D341Med (cell line): ENCODE data around the gene IDE.

Experiments used
- DNase-seq: peaks from one replicate; pipeline ENCODE4 v3.0.0; 2012; ENCODE audit warnings: low spot score

The IDE gene

DNA sequence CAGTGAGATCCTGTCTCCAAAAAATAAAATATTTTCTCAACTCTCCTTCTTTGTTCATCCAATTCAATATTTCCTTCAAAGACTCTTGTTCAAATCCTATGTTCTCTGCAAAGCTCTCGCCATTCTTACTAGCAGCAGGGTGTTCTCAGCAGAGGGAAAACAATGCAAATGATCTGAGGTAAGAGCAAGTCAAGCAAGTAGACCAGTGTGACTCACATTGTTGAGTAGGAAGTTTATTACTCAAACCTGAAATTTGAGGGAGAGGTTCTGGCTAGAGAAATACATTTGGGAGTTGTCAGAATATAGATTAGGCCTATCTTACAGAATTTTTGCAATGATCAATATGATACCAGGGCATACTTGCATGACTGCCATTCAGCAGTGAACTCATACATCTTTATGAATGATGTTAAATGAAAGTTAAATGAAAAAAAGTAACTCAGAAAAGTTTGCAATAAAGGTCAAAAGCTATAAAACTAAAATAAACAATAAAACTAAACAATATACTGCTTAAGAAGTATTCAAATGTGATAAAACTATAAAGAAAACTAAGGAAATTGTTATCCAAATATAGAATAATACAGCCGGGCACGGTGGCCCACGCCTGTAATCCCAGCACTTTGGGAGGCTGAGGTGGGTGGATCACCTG lies 5.8 kb downstream of the IDE start:
- DNase-seq: no peak

DNA sequence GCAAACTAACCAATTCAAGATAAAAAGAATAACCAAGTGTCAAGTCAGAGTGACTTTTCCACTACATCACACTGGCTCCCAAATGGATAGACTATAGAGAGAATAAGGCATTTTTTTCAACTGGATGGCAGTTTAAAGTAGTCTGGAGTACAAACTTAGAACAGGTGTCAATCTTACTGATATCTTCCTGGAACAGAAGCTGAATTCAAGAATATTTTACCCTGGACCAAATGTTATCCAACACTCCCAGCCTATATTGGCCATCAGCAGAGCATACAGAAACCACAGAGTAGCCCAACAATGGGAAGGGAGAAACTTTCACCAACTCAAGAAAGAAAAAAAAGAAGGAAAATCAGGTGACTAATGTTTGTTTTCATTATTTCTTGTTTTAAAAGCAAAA lies 11.5 kb downstream of the IDE start:
- DNase-seq: no peak

DNA sequence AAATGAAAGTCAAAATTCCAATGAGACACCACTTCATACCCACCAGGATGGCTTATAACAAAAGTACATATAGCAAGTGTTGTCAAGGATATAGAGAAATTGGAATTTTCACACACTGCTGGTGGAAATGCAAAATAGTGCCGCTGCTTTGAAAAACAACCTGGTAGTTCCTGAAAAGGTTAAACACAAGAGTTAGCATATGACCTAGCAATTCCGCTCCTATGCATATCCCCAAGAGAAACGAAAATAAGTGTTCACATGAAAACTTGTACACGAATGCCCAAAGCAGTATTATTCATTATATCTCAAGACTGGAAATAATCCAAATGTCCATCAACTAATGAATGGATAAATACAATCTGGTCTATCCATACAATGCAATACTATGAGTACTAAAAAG lies 14.8 kb downstream of the IDE start:
- no peak for DNase-seq

DNA sequence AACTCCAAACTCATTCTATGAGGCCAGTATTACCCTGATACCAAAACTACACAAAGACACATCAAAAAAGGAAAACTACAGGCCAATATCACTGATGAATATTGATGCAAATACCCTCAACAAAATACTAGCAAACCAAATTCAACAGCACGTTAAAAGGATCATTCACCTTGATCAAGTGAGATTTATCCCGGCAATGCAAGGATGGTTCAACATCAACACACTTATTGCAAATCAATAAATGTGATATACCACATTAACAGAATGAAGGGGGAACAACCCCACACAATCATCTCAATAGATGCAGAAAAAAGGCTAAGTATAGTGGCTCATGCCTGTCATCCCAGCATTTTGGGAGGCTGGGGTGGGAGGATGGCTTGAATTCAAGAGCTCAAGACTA lies 19.9 kb downstream of the IDE start:
- no peak for DNase-seq

DNA sequence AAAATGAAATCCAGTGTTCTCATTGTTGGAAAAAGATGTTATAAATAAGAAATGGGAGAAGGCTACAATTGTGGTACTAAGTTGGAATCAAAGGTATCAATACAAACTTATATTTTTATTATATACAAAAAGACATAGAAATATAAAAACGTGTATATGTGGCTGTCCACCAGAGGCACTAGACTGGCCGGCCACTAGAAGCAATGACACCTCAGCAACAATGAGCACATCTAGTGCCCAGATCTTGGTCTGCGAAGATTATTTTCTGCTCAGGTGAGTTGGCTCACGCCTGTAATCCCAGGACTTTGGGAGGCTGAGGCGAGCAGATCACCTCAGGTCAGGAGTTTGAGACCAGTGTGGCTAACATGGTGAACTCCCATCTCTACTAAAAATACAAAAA lies 21.6 kb downstream of the IDE start:
- DNase-seq: no peak

DNA sequence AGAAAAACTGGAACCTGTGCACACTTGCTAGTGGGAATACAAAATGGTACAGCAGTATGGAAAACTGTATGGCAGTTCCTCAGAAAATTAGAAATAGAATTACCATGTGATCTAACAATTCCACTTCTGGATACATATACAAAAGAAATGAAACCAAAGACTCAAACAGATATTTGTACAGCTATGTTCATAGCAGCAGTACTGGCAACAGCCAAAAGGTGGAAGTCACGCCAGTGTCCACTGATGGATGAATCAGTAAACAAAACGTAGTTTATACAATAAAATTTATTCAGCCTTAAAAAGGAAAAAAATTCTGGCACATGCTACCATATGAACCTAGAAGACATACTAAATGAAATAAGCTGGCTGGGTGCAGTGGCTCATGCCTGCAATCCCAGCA lies 23.0 kb downstream of the IDE start:
- no peak for DNase-seq

DNA sequence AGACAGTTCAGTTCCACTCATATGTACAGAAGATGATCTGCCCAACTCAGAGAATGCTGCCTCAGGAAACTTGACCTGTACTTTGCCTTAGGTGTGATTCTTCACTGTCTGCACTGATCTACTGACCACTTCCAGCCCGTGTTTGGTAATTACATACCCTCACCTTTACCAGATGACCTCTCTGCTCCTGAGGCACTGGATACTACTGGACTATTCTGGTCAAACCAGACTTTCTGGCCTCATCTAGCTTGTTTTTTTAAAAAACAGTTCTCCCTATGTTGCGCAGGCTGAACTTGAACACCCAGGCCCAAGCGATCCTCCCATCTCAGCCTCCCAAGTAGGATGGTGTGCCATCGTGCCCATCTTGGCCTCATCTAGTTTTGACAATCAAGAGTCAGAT lies 26.2 kb downstream of the IDE start:
- no peak for DNase-seq

DNA sequence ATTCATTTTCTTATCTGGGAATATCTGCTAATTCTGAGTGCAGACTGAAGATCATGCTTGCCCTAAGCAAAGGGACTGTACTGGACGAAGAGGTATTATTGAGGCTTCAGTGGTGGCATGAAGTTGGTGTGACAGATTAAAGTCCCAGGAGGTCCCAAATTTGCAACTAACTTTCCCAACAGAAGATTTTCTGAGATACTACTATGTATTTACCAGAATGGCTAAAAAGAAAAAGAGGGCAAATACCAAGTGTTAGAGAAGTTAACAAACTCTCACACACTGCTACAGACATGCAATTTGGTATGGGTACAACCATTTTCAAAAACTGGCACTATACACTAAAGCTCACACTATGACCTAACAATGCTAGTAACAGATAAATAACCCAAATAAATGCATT lies 28.3 kb downstream of the IDE start:
- no peak for DNase-seq

DNA sequence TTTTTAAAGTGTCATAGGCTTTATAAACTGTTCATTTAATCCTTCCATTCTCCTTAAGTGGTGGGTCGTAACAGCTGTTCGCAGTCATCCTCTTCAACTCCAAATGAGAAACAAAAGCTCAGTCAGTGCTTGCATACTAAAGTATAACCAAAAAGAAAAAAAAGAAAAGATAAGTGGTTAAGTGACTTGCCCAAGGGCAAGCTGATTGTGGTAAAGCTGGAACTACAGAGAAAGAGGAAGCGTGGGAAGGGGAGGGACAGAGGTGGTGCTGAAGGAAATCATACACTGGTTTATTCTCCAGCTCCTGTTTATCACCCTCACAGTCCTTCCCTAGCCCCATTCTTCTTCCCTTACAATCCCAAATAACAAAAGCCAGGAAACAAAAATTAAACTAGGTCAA lies 29.6 kb downstream of the IDE start:
- DNase-seq: no peak

DNA sequence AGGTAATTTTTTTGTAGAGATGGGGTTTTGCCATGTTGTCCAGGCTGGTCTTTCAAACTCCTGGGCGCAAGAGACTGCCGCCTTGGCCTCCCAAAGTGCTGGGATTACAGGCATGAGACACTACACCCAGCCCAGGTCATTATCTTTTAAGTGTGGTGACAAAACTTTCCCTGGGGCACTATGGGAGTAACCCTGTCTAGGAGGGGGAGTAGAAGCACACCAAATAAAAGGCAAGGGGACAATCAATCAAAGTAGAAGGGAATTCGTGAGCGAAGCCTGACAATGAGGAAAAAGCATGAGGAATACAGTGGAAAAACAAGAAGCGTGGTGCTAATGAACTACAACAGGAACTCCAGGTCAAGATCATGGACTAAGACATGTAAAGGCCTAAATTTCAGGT lies 31.4 kb downstream of the IDE start:
- DNase-seq: no peak

DNA sequence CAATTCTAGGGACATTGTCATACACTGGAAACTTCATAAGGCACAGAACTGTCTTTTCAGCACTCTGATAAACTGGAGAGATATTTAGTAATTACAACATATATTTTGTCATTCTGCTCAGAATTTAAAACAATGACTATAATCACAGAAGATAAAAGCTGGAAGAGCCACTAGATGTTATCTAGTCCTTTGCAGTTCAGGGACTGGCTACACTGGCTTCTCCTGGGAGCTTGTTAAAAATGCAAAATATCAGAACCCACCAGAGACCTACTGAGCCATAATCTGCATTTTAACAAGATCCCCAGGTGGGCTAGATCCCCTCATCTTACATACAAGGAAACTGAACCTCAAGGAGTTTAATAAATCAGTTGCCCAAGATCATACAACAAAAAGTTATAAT lies 32.3 kb downstream of the IDE start:
- no peak for DNase-seq

DNA sequence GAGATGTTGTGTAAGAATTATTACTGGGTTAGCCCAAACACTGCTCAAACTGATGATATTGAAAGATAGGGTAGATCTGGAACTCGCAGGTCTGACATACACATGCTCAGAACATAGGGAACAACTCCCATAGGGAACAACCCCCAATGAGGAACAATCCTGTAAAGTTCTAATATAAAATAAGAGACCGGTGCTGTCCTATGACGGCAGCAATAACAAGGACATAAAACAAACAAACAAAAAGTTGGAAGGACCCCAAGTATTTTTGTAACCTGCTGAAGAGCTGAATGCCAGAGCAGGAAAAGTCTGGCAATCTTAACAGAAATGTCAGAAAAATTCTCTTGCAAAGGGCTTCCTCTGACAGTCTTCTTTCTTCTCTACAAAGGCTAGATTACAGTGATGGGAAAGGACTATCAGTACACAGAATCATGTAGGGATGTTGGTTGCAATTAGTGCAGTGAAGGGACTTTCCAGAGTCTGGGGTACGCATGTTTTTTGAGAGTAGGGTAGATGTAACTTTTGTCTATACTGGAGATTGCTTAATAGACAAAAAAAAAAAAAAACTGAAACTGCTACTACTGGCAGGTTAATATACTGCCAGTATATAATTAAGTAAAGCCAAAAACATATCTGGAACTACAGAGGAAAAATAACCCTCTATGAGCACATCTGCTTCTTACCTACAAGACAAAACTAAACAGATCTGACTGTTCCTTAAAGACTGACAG lies 35.5 kb downstream of the IDE start:
- no peak for DNase-seq

DNA sequence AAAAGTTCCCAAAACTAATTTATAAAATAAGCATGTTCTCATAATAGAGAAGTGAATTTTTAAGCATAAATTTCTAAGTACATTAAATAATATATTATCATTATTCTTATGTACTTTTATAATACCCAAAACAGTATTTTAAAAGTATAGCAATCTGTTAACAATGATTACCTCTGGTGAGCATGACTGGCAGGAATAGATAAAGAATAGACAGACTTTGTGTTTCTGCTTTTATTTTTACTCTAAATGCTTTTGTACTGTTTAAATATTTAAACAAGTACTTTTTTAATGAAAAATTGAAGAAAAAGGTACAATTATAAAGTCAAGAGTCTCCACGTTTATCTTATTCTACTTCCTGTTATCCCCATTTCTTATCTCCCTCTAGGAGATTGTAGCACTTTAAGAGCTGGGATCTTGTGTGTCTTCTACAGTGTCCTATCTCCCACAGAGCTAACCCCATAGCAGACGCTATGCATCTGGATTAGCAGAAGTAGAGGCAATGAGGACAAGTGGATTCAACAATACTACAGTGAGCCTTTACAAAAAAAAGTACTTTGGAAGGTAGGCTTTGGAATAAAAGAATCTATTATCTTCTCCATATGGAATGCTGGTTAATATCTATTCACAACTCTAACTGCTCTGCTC lies 42.9 kb downstream of the IDE start:
- no peak for DNase-seq

DNA sequence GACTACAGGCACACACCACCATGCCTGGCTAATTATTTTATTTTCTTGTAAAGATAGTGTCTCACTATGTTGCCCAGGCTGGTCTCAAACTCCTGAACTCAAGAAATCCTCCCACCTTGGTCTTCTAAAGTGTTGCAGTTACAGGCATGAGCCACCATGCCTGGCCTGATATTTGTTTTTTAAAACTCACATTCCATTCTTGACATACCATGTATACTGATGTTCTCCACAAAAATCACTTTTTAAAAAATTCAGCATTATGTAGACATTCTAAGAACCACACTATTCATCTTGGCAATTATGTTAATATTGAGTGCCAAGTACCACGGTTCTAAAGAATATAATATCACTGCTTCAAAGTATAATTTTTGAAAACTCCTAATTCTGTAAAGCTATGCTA lies 43.5 kb downstream of the IDE start:
- DNase-seq: no peak

DNA sequence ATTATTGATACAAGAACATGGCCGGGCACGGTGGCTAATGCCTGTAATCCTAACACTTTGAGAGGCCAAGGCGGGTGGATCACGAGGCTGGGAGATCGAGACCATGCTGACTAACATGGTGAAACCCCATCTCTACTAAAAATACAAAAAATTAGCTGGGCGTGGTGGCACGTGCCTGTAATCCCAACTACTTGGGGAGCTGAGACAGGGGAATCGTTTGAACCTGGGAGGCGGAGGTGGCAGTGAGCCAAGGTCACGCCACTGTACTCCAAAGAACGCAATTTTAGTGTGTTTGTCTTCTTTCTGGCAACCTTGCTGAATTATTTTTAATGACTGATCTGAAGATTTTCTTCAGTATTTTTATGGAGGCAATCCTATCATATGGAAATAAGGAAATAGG lies 46.2 kb downstream of the IDE start:
- no peak for DNase-seq

DNA sequence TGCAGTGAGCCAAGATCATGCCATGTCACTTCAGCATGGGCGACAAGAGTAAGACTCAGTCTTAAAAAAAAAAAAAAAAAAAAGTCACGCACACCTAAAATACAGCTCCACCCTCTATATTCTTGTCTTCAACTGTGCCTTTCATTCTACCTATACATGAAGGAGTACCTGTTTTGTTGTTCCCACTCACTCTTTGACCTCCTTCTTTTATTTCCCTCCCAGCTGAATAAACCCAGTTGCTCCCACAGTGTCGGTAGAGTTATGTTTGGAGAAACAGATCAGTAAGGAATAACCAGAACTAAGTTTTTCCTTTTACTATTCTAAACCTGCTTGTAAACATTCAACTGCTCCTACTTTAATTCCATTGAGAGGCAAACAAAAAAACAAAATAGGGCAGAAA lies 50.3 kb downstream of the IDE start:
- DNase-seq: no peak

DNA sequence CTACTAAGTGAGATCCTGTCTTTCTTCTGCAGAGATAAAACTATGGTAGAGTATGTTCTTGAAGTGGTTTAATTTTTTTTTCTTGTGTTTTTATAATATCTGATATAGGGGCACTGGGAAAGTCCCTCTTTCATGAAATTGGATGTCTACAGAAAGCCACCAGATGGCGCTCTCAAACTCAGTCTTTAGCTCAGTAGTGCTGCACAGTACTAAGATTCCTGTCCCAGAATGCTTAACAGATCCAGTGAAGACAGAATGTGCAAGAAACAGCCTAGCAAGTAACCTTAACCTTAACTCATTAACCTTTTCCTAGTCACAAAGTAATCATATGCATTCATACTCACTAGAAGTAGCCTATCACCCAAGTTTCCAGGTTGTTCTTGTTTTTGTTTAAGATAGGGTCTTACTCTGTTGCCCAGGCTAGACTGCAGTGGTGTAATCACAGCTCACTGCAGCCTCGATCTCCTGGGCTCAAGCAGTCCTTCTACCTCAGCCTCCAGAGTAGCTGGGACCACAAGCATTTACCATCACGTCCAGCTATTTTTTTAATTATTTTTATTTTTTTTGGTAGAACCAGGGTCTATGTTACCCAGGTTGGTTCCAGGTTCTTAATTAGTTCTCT lies 56.7 kb downstream of the IDE start:
- peak; percentile 46 for DNase-seq

DNA sequence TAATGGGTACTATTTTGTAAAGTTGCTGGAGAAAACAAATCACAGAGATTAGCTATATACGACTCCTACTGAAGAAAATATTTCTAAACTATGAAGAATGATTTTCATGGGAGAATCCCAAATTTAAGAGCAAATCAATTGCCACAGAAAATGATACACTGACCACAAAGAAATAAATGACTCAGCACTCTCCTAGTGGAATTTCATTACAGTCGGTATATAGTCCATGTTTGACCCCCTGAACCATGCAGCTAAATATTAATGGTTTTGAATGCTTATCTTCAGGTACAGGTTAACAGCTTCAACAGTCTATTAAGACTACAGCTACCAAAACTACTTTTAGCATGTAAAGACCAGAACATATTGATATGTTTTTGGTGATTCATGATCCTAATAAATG lies 65.0 kb downstream of the IDE start:
- no peak for DNase-seq

DNA sequence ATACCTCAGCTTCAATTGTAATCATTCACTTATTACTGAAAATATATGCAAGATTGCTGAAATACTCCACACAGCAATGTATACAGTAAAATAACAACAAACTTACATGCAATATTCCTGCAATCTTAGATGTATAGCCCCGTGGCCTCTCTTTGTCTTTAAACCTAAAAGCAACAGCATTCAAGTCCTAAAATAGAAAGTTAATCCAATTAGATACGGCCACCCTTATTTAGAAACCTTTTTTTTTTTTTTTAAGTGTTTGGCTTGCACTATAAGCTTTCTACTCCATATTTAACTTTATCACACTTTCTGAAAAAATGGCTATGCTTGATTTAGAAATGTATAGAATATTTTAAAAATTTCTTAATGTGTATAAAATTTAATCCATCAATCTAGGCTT lies 67.6 kb downstream of the IDE start:
- DNase-seq: no peak

DNA sequence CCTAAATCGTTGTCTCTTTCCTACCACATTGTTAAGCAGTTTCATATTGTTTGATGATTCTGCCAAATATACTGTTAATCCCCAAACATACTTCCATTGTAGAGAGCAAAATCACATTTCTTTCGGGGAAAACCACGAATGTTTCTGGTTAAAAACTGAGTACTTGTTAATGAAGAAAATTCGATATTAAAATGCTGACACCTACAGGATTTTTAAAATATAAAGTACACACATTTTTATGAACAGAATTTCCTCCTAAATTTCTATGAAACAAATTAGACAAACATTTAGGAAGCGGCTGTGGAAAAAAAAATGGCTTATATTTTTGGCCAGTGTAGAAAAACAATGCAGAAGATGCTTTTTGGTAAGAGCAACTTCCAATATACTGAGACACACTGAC lies 68.8 kb downstream of the IDE start:
- no peak for DNase-seq

DNA sequence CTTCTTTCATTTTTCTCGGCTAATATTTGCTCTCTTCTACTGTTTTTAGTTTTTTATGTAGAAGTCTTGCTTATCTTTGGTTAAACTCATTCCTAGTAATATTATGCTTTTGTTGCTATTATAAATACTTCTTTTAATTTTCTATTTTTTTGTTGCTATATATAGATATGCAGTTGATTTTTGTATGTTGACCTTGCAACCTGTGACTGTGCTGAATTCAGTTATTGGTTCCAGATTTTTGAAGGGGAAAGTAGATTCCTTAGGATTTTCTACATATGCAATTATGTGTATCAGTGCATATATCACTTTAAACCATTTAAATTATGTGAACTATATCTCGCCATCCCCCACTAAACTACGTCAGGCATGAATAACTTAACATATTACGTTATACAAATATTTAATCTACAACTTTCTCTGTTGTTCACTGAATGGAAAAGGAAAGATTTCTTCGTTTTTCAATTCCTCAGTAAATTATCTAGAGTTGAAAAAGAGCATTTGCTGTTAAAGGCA lies 71.5 kb downstream of the IDE start:
- no peak for DNase-seq

DNA sequence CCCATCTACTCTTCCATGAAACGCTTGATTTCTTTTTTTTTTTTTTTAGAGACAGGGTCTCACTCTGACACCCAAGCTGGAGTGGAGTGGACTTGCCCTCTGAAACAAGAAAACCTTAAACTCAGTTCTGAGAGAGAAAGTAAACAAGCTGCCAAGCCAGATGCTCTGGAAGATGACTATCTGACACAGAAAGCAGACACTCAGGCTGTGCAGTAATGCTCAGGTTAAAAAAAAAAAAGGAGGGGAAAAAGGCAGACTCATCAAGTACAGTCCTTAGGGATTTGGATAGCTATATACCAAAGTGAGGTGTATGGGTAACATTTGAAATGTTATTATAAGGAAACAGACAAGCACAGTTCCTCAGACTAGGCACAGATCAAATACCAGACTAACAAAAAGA lies 80.5 kb downstream of the IDE start:
- DNase-seq: no peak

DNA sequence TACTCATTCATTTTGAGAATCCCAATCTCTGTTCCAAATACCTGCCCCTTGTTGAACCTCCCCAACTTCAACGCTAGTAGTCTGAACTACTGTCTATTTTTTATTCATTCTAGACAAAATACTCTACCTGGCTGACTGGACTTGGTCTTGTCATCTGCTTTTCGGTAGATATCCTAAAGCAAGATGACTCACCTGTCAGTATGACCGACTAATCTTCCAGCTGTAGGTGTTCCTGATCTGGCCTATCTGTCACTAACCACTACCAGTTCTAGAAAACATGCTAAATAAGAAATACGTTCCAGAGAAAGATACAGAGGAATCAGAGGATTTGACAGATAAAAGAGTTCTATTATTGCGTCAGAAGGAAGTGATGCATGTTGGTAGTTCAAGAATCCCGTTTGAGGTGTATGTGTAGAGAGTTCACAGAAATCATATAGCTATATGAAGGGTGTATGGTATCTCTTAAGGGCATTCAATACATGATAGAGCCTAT lies 81.1 kb downstream of the IDE start:
- no peak for DNase-seq
